Activated CD8-positive, alpha-beta T cell treated with anti-CD3 and anti-CD28 coated beads, Interleukin-2, amount 10 ng/mL, durations not matched to agents 7 days and 5 days (primary cell): ENCODE data around the gene CACNG4. TPM values are rescaled to one million over a fixed set of nuclear protein-coding genes. Genes with fewer than 3 reads are reported as not detected.

ENCODE experiments used
- ATAC-seq: fragments of 150-1000 bp; cut with Tn5 transposase; one replicate; pipeline ENCODE4 v1.10.0; 2021; ENCODE audit warnings: moderate library complexity
- CTCF ChIA-PET: fragments of 350-600 bp; sonication (Branson Sonifier 250); formaldehyde crosslinking; loops from one replicate; lab custom pipeline; 2021; ENCODE audit warnings: antibody characterized with exemption; lab: Charles Lee
- POLR2A ChIA-PET: fragments of 350-600 bp; sonication (Branson Sonifier 250); formaldehyde crosslinking; loops from one replicate; lab custom pipeline; 2021; ENCODE audit warnings: antibody characterized with exemption; lab: Charles Lee
- DNase-seq: peaks from one replicate; pipeline ENCODE4 v3.0.0-alpha.2; 2020
- H3K27ac Mint-ChIP-seq: one replicate; pipeline ENCODE4 v1.8.0; 2021; ENCODE audit warnings: mild to moderate bottlenecking, mixed read lengths
- H3K27me3 Mint-ChIP-seq: one replicate; pipeline ENCODE4 v1.8.0; 2021; ENCODE audit warnings: low read depth, mixed read lengths
- H3K36me3 Mint-ChIP-seq: one replicate; pipeline ENCODE4 v1.8.0; 2021; ENCODE audit warnings: low read depth, mixed read lengths
- H3K4me1 Mint-ChIP-seq: one replicate; pipeline ENCODE4 v1.8.0; 2021; ENCODE audit warnings: low read depth, mixed read lengths
- H3K4me3 Mint-ChIP-seq: one replicate; pipeline ENCODE4 v1.8.0; 2021; ENCODE audit warnings: mild to moderate bottlenecking, mixed read lengths
- H3K9me3 Mint-ChIP-seq: one replicate; pipeline ENCODE4 v1.8.0; 2022; ENCODE audit warnings: mixed read lengths; ENCODE audit not compliant: insufficient read depth
- total RNA-seq, 2 experiments: library from RNA; stranded (reverse); gene quantifications; one replicate each; pipeline ENCODE4 v1.2.3, GENCODE V29; 2021

Gene CACNG4
- total RNA-seq, 2 experiments from 2014 or later = not detected

- H3K27ac Mint-ChIP-seq = no peak overlapping the region
- CTCF ChIA-PET = no interaction called here
- ATAC-seq = no peak
Observed at GRCh38 chr17:66932311-66932710, 32.2 kb upstream of the CACNG4 start.

DNA sequence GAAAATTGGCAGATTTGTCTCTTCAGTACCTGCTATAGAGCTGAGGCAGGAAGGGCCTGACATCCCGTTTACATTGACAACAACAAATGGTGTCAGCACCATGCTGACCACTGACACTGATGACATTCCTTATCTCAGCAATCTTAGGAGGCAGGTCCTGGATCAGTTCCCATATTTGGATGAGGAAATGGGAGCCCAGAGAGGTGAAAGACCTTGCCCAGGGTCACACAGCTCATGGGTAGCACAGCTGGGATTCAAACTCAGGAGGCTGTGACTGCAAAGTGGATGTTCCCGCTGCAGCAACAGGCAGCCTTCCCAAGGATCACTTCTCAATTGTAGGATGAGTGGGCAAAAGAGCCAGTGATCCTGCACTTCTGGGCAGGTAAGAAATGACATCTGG, 30.5 kb upstream of the CACNG4 start:
- no peaks in the 10 kb centered on the region for H3K9me3 Mint-ChIP-seq
- ChIA-PET POLR2A (no interaction called here), CTCF (interaction anchor here (0.7 kb wide), 1 partner anchor 17 kb away, joined by 3 read pairs; no protein-coding TSS in a partner anchor)
- no peaks in the 10 kb centered on the region for H3K36me3 Mint-ChIP-seq
- H3K27me3 Mint-ChIP-seq = peaks cover 13% of the 10 kb centered on the region
- H3K4me1 Mint-ChIP-seq = no peaks in the 10 kb centered on the region
- no peak for DNase-seq
- no peak overlapping the region for H3K4me3 Mint-ChIP-seq
- H3K27ac Mint-ChIP-seq = no peak overlapping the region
- ATAC-seq = no peak

More at GRCh38 chr17:66932311-66932710, 32.2 kb upstream of the CACNG4 start:
- H3K27me3 Mint-ChIP-seq = peaks cover 21% of the 10 kb centered on the region
- no peaks in the 10 kb centered on the region for H3K9me3 Mint-ChIP-seq
- H3K4me1 Mint-ChIP-seq = no peaks in the 10 kb centered on the region
- no peaks in the 10 kb centered on the region for H3K36me3 Mint-ChIP-seq
- no peak for DNase-seq
- POLR2A ChIA-PET = no interaction called here
- H3K4me3 Mint-ChIP-seq = no peak overlapping the region

GRCh38 chr17:66935717-66936116, 28.8 kb upstream of the CACNG4 start:
- Mint-ChIP-seq H3K4me1 (no peaks in the 10 kb centered on the region), H3K27ac (no peak overlapping the region), H3K4me3 (no peak overlapping the region), H3K9me3 (no peaks in the 10 kb centered on the region), H3K27me3 (peaks cover 3% of the 10 kb centered on the region), H3K36me3 (no peaks in the 10 kb centered on the region)
- ChIA-PET CTCF (no interaction called here), POLR2A (no interaction called here)
- ATAC-seq = no peak
- no peak for DNase-seq

GRCh38 chr17:66938656-66939055, 25.9 kb upstream of the CACNG4 start:
- no peak overlapping the region for H3K27ac Mint-ChIP-seq
- H3K27me3 Mint-ChIP-seq = peaks cover 6% of the 10 kb centered on the region
- DNase-seq (no peak), ATAC-seq (no peak)
- H3K36me3 Mint-ChIP-seq = no peaks in the 10 kb centered on the region
- H3K4me3 Mint-ChIP-seq = no peak overlapping the region
- ChIA-PET CTCF (no interaction called here), POLR2A (no interaction called here)
- no peaks in the 10 kb centered on the region for H3K4me1 Mint-ChIP-seq
- H3K9me3 Mint-ChIP-seq = no peaks in the 10 kb centered on the region

DNA sequence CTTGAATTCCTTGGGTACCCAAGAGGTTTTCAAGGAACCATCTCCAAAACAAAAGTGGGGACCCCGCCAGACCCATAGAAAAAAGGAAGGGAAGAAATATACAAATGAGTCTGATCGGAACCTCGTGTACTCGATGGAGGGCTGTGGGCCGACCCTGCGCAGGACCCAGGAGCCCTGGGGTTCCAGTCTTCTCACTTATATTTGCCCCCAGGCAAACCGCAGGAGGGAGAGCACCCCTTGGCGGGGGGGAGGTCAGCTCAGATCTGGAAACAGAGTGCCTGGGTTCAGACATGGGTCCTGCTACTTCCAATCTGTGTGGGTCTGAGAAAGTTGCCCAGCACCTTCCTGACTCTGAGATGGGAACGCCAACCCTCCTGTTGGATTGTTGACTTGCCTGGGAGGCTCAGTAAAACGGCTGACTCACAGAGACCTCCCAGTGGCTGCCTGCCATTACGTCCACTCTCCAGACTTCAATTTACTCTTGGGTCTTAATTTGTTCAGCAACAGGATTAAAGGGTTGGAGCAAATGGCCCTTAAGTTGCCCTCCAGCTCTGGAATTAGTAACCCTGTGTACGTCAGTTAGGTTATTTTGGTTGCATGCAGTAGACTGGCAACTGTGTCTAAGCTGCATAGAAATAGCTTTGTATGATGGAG, 24.9 kb upstream of the CACNG4 start:
- ATAC-seq (no peak), DNase-seq (no peak)
- Mint-ChIP-seq H3K4me1 (no peaks in the 10 kb centered on the region), H3K4me3 (no peak overlapping the region), H3K27me3 (peaks cover 13% of the 10 kb centered on the region), H3K36me3 (no peaks in the 10 kb centered on the region), H3K9me3 (no peaks in the 10 kb centered on the region), H3K27ac (no peak overlapping the region)
- ChIA-PET CTCF (no interaction called here), POLR2A (no interaction called here)

DNA sequence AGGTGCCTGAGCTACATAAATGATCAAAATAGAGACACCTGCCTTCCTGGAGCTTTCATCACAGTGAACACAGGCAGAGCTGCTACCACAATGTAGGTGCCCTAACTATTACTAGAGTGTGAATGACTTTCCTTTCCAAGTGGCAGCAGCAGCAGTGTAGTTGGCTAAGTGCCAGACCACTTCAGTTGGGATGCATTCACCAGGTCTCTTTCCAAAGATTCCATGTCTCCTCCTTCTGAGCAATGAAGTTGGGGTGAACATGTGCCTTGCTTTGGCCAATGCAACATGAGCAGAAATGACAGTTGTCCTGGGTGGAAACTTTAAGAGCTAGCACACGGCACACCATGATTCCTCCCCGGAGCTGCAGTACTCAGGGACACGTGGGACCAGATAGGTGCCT, 23.3 kb upstream of the CACNG4 start:
- no peak overlapping the region for H3K4me3 Mint-ChIP-seq
- no peaks in the 10 kb centered on the region for H3K9me3 Mint-ChIP-seq
- ChIA-PET POLR2A (no interaction called here), CTCF (no interaction called here)
- no peaks in the 10 kb centered on the region for H3K4me1 Mint-ChIP-seq
- no peak for ATAC-seq
- H3K36me3 Mint-ChIP-seq = no peaks in the 10 kb centered on the region
- DNase-seq = no peak
- H3K27ac Mint-ChIP-seq = no peak overlapping the region
- H3K27me3 Mint-ChIP-seq = peaks cover 27% of the 10 kb centered on the region

GRCh38 chr17:66941773-66942450, 22.6 kb upstream of the CACNG4 start:
- POLR2A ChIA-PET = no interaction called here
- DNase-seq = no peak
- Mint-ChIP-seq H3K9me3 (no peaks in the 10 kb centered on the region), H3K4me1 (no peaks in the 10 kb centered on the region), H3K27ac (no peak overlapping the region), H3K27me3 (peaks cover 33% of the 10 kb centered on the region), H3K4me3 (no peak overlapping the region), H3K36me3 (no peaks in the 10 kb centered on the region)
- CTCF ChIA-PET = no interaction called here
- ATAC-seq = no peak

DNA sequence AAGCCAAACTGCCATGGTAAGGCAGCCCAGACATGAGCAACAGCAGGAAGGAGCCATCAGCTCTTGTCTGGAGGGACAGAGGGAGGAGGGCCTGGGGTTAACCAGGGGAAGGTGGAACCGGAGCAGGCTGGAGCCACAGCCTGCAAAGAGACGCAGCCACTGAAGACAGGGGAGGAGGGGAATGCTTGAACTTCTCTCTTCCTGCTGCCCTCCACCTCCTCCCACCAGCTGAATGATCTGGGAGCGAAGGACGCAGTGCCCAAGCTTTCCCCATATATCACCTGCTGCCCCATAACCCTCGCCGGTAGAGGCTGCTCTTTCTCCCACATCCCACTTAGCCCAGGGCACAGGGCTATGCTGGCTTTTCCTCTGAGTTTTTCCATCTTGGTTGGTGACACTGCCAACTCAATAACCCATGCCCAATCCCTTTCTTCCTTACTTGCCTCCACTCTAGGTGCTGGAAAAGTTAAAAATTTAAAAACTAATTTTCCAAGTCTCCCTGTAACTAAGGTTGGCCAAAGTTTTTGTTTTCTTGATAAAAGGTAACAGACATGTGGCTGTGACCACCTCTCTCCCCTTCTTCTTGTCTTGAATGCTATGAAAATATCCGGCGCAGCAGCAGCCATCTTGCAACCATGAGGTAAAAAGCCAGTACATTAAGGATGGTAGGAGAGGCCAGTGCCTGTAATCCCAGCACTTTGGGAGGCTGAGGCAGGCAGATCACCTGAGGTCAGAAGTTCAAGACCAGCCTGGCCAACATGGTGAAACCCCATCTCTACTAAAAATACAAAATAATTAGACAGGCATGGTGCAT, 21.8 kb upstream of the CACNG4 start:
- ChIA-PET CTCF (no interaction called here), POLR2A (no interaction called here)
- Mint-ChIP-seq H3K9me3 (no peaks in the 10 kb centered on the region), H3K4me1 (no peaks in the 10 kb centered on the region), H3K27me3 (peaks cover 36% of the 10 kb centered on the region), H3K36me3 (no peaks in the 10 kb centered on the region), H3K4me3 (no peak overlapping the region), H3K27ac (no peak overlapping the region)
- ATAC-seq (no peak), DNase-seq (no peak)

GRCh38 chr17:66943484-66943883, 21.0 kb upstream of the CACNG4 start:
- no peaks in the 10 kb centered on the region for H3K4me1 Mint-ChIP-seq
- H3K27me3 Mint-ChIP-seq = peaks cover 36% of the 10 kb centered on the region
- ChIA-PET POLR2A (no interaction called here), CTCF (no interaction called here)
- no peak overlapping the region for H3K27ac Mint-ChIP-seq
- H3K4me3 Mint-ChIP-seq = no peak overlapping the region
- ATAC-seq (no peak), DNase-seq (no peak)
- H3K9me3 Mint-ChIP-seq = no peaks in the 10 kb centered on the region
- H3K36me3 Mint-ChIP-seq = no peaks in the 10 kb centered on the region

DNA sequence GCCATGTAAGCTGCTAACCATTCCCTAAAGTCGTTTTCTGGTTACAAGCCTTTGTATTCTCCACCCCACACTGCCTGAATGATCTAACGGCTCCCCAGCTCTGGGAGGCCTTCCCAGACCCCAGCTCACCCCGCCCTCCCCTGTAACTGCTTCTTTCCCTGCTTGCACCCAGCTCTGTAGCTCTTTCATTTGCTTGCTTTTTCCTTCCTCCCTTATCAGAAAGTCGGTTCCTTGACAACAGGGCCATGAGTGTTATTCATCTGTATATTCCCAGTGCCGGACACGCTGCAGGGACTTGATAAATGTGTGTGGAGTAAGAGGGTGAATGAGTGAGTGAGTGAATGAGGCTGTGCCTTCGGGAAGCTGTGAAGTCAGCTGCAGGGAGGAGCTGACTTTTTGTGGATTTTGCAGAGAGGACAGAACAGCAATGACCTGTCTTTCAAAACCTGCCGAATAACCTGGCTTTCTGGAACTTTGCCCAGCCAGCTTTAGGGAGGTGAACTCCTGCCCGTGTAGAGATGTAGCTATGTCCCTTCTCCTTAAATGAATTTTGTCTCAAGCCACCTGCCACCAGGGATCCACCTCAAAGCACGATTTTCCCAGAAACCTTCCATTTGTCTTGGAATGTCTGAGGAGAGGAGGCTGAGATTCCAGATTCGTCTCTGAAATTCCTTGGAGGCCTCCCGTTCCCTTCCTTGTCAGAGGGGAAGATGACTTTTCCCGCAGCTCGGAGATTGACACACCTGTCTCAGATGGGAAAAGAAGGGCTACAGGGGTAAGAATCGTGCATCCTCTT, 20.0 kb upstream of the CACNG4 start:
- H3K4me3 Mint-ChIP-seq = no peak overlapping the region
- CTCF ChIA-PET = no interaction called here
- ATAC-seq (no peak), DNase-seq (no peak)
- no peaks in the 10 kb centered on the region for H3K4me1 Mint-ChIP-seq
- H3K27ac Mint-ChIP-seq = no peak overlapping the region
- no peaks in the 10 kb centered on the region for H3K9me3 Mint-ChIP-seq
- peaks cover 40% of the 10 kb centered on the region for H3K27me3 Mint-ChIP-seq
- POLR2A ChIA-PET = no interaction called here
- no peaks in the 10 kb centered on the region for H3K36me3 Mint-ChIP-seq

DNA sequence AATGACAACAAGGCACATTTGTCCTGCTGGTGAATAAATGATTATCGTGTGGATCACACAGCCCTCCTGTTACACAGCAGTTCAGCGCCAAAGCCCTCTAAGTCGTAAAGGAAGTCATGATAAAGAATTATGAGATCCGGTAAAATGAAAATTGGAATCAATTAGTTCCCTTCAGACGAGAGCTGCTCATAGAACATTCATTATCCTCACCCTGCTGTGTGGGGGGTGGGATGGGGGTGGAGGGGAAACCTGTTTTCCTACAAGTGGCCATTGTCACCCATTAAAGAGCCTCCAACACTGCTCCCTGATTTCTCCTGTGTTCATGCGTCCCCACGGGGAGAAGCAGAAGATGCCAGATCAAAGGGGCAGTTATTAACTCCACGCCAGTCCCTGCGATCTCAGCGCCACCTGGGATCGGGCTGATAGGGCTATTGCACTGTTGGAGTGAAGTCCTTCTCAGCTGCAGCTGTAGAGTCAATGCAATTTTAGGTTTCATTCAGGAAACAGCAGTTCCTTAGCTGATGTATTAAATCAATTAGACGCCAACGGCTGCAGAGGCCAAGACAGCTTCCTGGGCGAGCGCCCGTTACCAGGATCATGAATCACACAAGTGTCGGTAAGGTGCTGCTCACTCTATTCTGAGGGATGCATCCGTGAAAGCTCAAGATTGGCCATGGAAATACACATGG, 19.2 kb upstream of the CACNG4 start:
- Mint-ChIP-seq H3K4me1 (no peaks in the 10 kb centered on the region), H3K27ac (no peak overlapping the region), H3K36me3 (no peaks in the 10 kb centered on the region), H3K27me3 (peaks cover 44% of the 10 kb centered on the region), H3K4me3 (no peak overlapping the region), H3K9me3 (no peaks in the 10 kb centered on the region)
- POLR2A ChIA-PET = no interaction called here
- CTCF ChIA-PET = no interaction called here
- DNase-seq (no peak), ATAC-seq (no peak)
